H1 (cell line): ENCODE data around the gene CPZ.

Experiments used
- ATF3 ChIP-seq: IDR thresholded peaks from 2 replicates; pipeline ENCODE4 v1.6.1; 2011; ENCODE audit warnings: low read depth, mild to moderate bottlenecking, low read length; ENCODE audit not compliant: insufficient read depth
- GABPA ChIP-seq: IDR thresholded peaks from 2 replicates; pipeline ENCODE4 v1.6.1; 2011; ENCODE audit warnings: mild to moderate bottlenecking, low read length, moderate library complexity, borderline replicate concordance; ENCODE audit not compliant: insufficient read depth
- SP1 ChIP-seq: IDR thresholded peaks from 2 replicates; pipeline ENCODE4 v1.6.1; 2011; ENCODE audit warnings: low read depth, low read length
- TF ChIP-seq, protein P1 (sequence below): IDR thresholded peaks from 2 replicates; pipeline ENCODE4 v1.6.1; 2012; ENCODE audit warnings: low read length, inconsistent platforms
- TF ChIP-seq, protein P2 (sequence below), 3 experiments: IDR thresholded peaks; 1 replicate in 2 of 3; 2 replicates in 1 of 3; pipeline versions ENCODE4 v1.5.1 to v1.6.1; 2011; ENCODE audit warnings: low read length in 3 of 3, mild to moderate bottlenecking in 3 of 3, inconsistent platforms in 2 of 3, low read depth in 1 of 3, moderate library complexity in 1 of 3; ENCODE audit not compliant: insufficient read depth in 1 of 3; ENCODE audit errors: control extremely low read depth in 1 of 3

- TF ChIP-seq GABPA: no peak
- TF ChIP-seq, protein P1, sequence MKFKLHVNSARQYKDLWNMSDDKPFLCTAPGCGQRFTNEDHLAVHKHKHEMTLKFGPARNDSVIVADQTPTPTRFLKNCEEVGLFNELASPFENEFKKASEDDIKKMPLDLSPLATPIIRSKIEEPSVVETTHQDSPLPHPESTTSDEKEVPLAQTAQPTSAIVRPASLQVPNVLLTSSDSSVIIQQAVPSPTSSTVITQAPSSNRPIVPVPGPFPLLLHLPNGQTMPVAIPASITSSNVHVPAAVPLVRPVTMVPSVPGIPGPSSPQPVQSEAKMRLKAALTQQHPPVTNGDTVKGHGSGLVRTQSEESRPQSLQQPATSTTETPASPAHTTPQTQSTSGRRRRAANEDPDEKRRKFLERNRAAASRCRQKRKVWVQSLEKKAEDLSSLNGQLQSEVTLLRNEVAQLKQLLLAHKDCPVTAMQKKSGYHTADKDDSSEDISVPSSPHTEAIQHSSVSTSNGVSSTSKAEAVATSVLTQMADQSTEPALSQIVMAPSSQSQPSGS: no peak
- no peak for TF ChIP-seq SP1
- TF ChIP-seq, protein P2, sequence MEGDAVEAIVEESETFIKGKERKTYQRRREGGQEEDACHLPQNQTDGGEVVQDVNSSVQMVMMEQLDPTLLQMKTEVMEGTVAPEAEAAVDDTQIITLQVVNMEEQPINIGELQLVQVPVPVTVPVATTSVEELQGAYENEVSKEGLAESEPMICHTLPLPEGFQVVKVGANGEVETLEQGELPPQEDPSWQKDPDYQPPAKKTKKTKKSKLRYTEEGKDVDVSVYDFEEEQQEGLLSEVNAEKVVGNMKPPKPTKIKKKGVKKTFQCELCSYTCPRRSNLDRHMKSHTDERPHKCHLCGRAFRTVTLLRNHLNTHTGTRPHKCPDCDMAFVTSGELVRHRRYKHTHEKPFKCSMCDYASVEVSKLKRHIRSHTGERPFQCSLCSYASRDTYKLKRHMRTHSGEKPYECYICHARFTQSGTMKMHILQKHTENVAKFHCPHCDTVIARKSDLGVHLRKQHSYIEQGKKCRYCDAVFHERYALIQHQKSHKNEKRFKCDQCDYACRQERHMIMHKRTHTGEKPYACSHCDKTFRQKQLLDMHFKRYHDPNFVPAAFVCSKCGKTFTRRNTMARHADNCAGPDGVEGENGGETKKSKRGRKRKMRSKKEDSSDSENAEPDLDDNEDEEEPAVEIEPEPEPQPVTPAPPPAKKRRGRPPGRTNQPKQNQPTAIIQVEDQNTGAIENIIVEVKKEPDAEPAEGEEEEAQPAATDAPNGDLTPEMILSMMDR (IDR thresholded peaks at IDR 0.05; ENCODE audit: control extremely low read depth in 1 of 3, insufficient read depth in 1 of 3, low read depth in 1 of 3, low read length in 3 of 3): no peak
- no peak for TF ChIP-seq ATF3
Observed at GRCh38 chr4:8585721-8586212, 6.8 kb upstream of the CPZ start.
